H1 (cell line): ENCODE results near the gene HS3ST6. TPM values are rescaled to one million over a fixed set of nuclear protein-coding genes. Genes with fewer than 3 reads are reported as not detected.

Source experiments
- CTCF ChIA-PET: fragments of 300-600 bp; sonication (Branson Sonifier 250); formaldehyde crosslinking; loops from one replicate; lab custom pipeline; 2021; ENCODE audit not compliant: partially characterized antibody; lab: Charles Lee
- POLR2A ChIA-PET: fragments of 300-600 bp; sonication (Branson Sonifier 250); formaldehyde crosslinking; loops from one replicate; lab custom pipeline; 2021; ENCODE audit warnings: inconsistent platforms; ENCODE audit not compliant: partially characterized antibody; lab: Charles Lee
- DNase-seq, 2 experiments: peaks; one replicate each; pipeline versions ENCODE4 v3.0.0 to v3.0.0-alpha.2; 2010 to 2022; ENCODE audit warnings: low spot score in 2 of 2, low read depth in 1 of 2, mixed read lengths in 1 of 2
- FAIRE-seq: peaks from 2 replicates; lab custom pipeline; 2011; peaks lifted over from hg19 to GRCh38; lab: Jason Lieb, UNC
- H2AFZ ChIP-seq: 2 replicates; pipeline ENCODE4 v1.8.1; 2012; ENCODE audit warnings: low read length, inconsistent platforms
- H2AK5ac ChIP-seq: 2 replicates; pipeline ENCODE4 v1.6.1; 2013; ENCODE audit warnings: low read depth, low read length
- H2BK120ac ChIP-seq: replicated peaks from 2 replicates; pipeline ENCODE3; 2013; ENCODE audit warnings: low read depth, low read length, inconsistent platforms
- H2BK12ac ChIP-seq: 2 replicates; pipeline ENCODE4 v1.6.1; 2013; ENCODE audit warnings: low read depth, low read length
- H2BK15ac ChIP-seq: 2 replicates; pipeline ENCODE4 v1.6.1; 2013; ENCODE audit warnings: low read length
- H2BK20ac ChIP-seq: 2 replicates; pipeline ENCODE4 v1.6.1; 2013; ENCODE audit warnings: low read length
- H2BK5ac ChIP-seq: 2 replicates; pipeline ENCODE4 v1.6.1; 2013; ENCODE audit warnings: low read depth, low read length
- H3K14ac ChIP-seq: 2 replicates; pipeline ENCODE4 v1.6.1; 2013; ENCODE audit warnings: inconsistent platforms; ENCODE audit not compliant: insufficient read length
- H3K18ac ChIP-seq: 2 replicates; pipeline ENCODE4 v1.6.1; 2013; ENCODE audit warnings: low read length; ENCODE audit errors: extremely low read depth
- H3K23ac ChIP-seq: 2 replicates; pipeline ENCODE4 v1.6.1; 2013; ENCODE audit warnings: inconsistent platforms; ENCODE audit not compliant: insufficient read length
- H3K23me2 ChIP-seq: 2 replicates; pipeline ENCODE4 v1.6.1; 2013; ENCODE audit warnings: low read depth, low read length
- H3K27ac ChIP-seq: 2 replicates; pipeline ENCODE4 v1.6.1; 2011; ENCODE audit warnings: low read depth, low read length, inconsistent platforms
- H3K27me3 ChIP-seq, 4 experiments: replicated peaks in 1 of 4; 1 replicate in 1 of 4; 2 replicates in 3 of 4; pipeline versions ENCODE4 v1.6.1 to v1.8.1; 2011 to 2013; ENCODE audit warnings: low read length in 3 of 4, mild to moderate bottlenecking in 3 of 4, inconsistent platforms in 2 of 4, mixed read lengths in 2 of 4, moderate library complexity in 1 of 4; ENCODE audit not compliant: control insufficient read depth in 3 of 4, insufficient read depth in 3 of 4; ENCODE audit errors: extremely low read depth in 1 of 4
- H3K36me3 ChIP-seq, 4 experiments: 2 replicates each; pipeline versions ENCODE4 v1.6.1 to v1.8.1; 2011 to 2013; ENCODE audit warnings: mild to moderate bottlenecking in 4 of 4, low read length in 3 of 4, moderate library complexity in 2 of 4, control low read depth in 1 of 4, inconsistent platforms in 1 of 4; ENCODE audit not compliant: insufficient read depth in 4 of 4, control insufficient read depth in 2 of 4
- H3K4ac ChIP-seq: replicated peaks from 2 replicates; pipeline ENCODE3; 2013; ENCODE audit warnings: low read length, low read depth, mixed read lengths, inconsistent platforms; ENCODE audit not compliant: insufficient read length
- H3K4me1 ChIP-seq, 4 experiments: replicated peaks in 1 of 4; 1 replicate in 1 of 4; 2 replicates in 3 of 4; pipeline versions ENCODE4 v1.6.1 to v1.8.1; 2011 to 2013; ENCODE audit warnings: low read length in 3 of 4, inconsistent platforms in 2 of 4, mixed read lengths in 1 of 4; ENCODE audit not compliant: insufficient read depth in 4 of 4, control insufficient read depth in 3 of 4
- H3K4me2 ChIP-seq, 2 experiments: 2 replicates each; pipeline versions ENCODE4 v1.6.1 to v1.8.1; 2011 to 2013; ENCODE audit warnings: low read depth in 2 of 2, low read length in 2 of 2, control low read depth in 1 of 2, inconsistent platforms in 1 of 2, mild to moderate bottlenecking in 1 of 2; ENCODE audit not compliant: insufficient read depth in 1 of 2
- H3K4me3 ChIP-seq, 4 experiments: fragments of 200-600, 300-600 bp in 1 of 4; sonication (generic), shearing (Covaris generic), sonication (Bioruptor Twin) in 1 of 4; 2 replicates each; pipeline versions ENCODE4 v1.5.1 to v1.8.1; 2011 to 2016; ENCODE audit warnings: low read length in 4 of 4, low read depth in 3 of 4, control low read depth in 2 of 4, inconsistent platforms in 2 of 4, mild to moderate bottlenecking in 2 of 4, mixed read lengths in 1 of 4, moderate library complexity in 1 of 4; ENCODE audit not compliant: insufficient read depth in 2 of 4; ENCODE audit errors: extremely low read depth in 1 of 4
- H3K56ac ChIP-seq: replicated peaks from 2 replicates; pipeline ENCODE3; 2013; ENCODE audit warnings: low read depth, mild to moderate bottlenecking, mixed read lengths, low read length, inconsistent platforms; ENCODE audit not compliant: insufficient read length
- H3K79me1 ChIP-seq: 2 replicates; pipeline ENCODE4 v1.6.1; 2013; ENCODE audit warnings: low read depth, low read length, control low read depth
- H3K79me2 ChIP-seq, 2 experiments: 2 replicates each; pipeline versions ENCODE4 v1.6.1 to v1.8.1; 2012 to 2013; ENCODE audit warnings: low read length in 2 of 2, mild to moderate bottlenecking in 2 of 2, inconsistent platforms in 1 of 2; ENCODE audit not compliant: insufficient read depth in 2 of 2, control insufficient read depth in 1 of 2
- H3K9ac ChIP-seq, 4 experiments: replicated peaks in 1 of 4; 1 replicate in 1 of 4; 2 replicates in 3 of 4; pipeline versions ENCODE4 v1.6.1 to v1.8.1; 2011 to 2013; ENCODE audit warnings: low read depth in 3 of 4, low read length in 3 of 4, control low read depth in 2 of 4, mild to moderate bottlenecking in 2 of 4, moderate library complexity in 2 of 4, inconsistent platforms in 1 of 4; ENCODE audit errors: extremely low read depth in 1 of 4
- H3K9me3 ChIP-seq, 2 experiments: 2 replicates each; pipeline versions ENCODE4 v1.6.1 to v1.8.1; 2012 to 2013; ENCODE audit warnings: mild to moderate bottlenecking in 2 of 2, moderate library complexity in 2 of 2, control low read depth in 1 of 2, inconsistent platforms in 1 of 2, low read depth in 1 of 2, low read length in 1 of 2, mixed read lengths in 1 of 2; ENCODE audit not compliant: insufficient read depth in 2 of 2
- H4K20me1 ChIP-seq, 2 experiments: replicated peaks in 1 of 2; 2 replicates each; pipeline versions ENCODE3 to v1.8.1; 2011 to 2013; ENCODE audit warnings: inconsistent platforms in 2 of 2, low read length in 2 of 2, mild to moderate bottlenecking in 1 of 2; ENCODE audit not compliant: insufficient read depth in 2 of 2, control insufficient read depth in 1 of 2
- H4K5ac ChIP-seq: 2 replicates; pipeline ENCODE4 v1.6.1; 2013; ENCODE audit warnings: low read length, low read depth, mixed read lengths, inconsistent platforms; ENCODE audit not compliant: insufficient read length
- H4K8ac ChIP-seq: 2 replicates; pipeline ENCODE4 v1.8.0; 2013; ENCODE audit warnings: mild to moderate bottlenecking, moderate library complexity, low read length, inconsistent platforms; ENCODE audit not compliant: insufficient read depth; ENCODE audit errors: extremely low read depth
- H4K91ac ChIP-seq: replicated peaks from 2 replicates; pipeline ENCODE3; 2013; ENCODE audit warnings: low read length, mixed read lengths, inconsistent platforms; ENCODE audit not compliant: insufficient read length
- BACH1 ChIP-seq: IDR thresholded peaks from 2 replicates; pipeline ENCODE4 v1.6.1; 2012; ENCODE audit warnings: low read length, improper control_type of control experiment
- CBX8 ChIP-seq: fragments of 300-800, 300-1000 bp; sonication (generic); IDR thresholded peaks from 2 replicates; pipeline ENCODE4 v1.7.1; 2016; ENCODE audit warnings: low read depth, low read length, borderline replicate concordance
- CEBPB ChIP-seq: IDR thresholded peaks from 2 replicates; pipeline ENCODE4 v1.6.1; 2012; ENCODE audit warnings: low read depth, low read length
- CHD2 ChIP-seq: IDR thresholded peaks from 2 replicates; pipeline ENCODE4 v1.6.1; 2012; ENCODE audit warnings: low read length, improper control_type of control experiment
- CREB1 ChIP-seq: IDR thresholded peaks from 2 replicates; pipeline ENCODE4 v1.6.1; 2012; ENCODE audit warnings: inconsistent platforms
- EGR1 ChIP-seq: IDR thresholded peaks from 2 replicates; pipeline ENCODE4 v1.6.1; 2011; ENCODE audit warnings: low read depth, low read length, borderline replicate concordance
- EZH2 ChIP-seq: fragments of 200-600 bp; sonication (generic); IDR thresholded peaks from 2 replicates; pipeline ENCODE4 v1.7.1; 2012; ENCODE audit warnings: low read depth, mild to moderate bottlenecking, moderate library complexity, low read length, inconsistent platforms; ENCODE audit not compliant: severe bottlenecking
- GABPA ChIP-seq: IDR thresholded peaks from 2 replicates; pipeline ENCODE4 v1.6.1; 2011; ENCODE audit warnings: mild to moderate bottlenecking, low read length, moderate library complexity, borderline replicate concordance; ENCODE audit not compliant: insufficient read depth
- HDAC6 ChIP-seq: IDR thresholded peaks from one replicate; pipeline ENCODE4 v1.7.1; 2012; ENCODE audit warnings: low read depth, mild to moderate bottlenecking, inconsistent platforms, low read length, moderate library complexity
- KDM1A ChIP-seq: fragments of 200-600, 300-600 bp; sonication (generic); IDR thresholded peaks from 2 replicates; pipeline ENCODE4 v1.7.1; 2016; ENCODE audit warnings: mild to moderate bottlenecking, low read length, borderline replicate concordance
- POLR2A ChIP-seq, 2 experiments: IDR thresholded peaks; 1 replicate in 1 of 2; 2 replicates in 1 of 2; pipeline ENCODE4 v1.6.1; 2011; ENCODE audit warnings: low read depth in 2 of 2, low read length in 2 of 2, mild to moderate bottlenecking in 2 of 2; ENCODE audit errors: control extremely low read depth in 1 of 2
- RAD21 ChIP-seq, 2 experiments: IDR thresholded peaks in 1 of 2; conservative IDR thresholded peaks in 1 of 2; 2 replicates each; pipeline ENCODE4 v1.6.1; 2011; ENCODE audit warnings: low read depth in 2 of 2, low read length in 2 of 2, improper control_type of control experiment in 1 of 2, inconsistent platforms in 1 of 2, mild to moderate bottlenecking in 1 of 2, moderate library complexity in 1 of 2
- SAP30 ChIP-seq: fragments of 300-600 bp; sonication (generic); IDR thresholded peaks from 2 replicates; pipeline ENCODE4 v1.7.1; 2012; ENCODE audit warnings: low read length, moderate library complexity, mild to moderate bottlenecking, inconsistent platforms; ENCODE audit not compliant: insufficient read depth, insufficient replicate concordance
- SIX5 ChIP-seq: IDR thresholded peaks from 2 replicates; pipeline ENCODE4 v1.6.1; 2011; ENCODE audit warnings: mild to moderate bottlenecking, low read depth, low read length
- SP2 ChIP-seq: IDR thresholded peaks from 2 replicates; pipeline ENCODE4 v1.6.1; 2012; ENCODE audit warnings: mild to moderate bottlenecking, low read length, inconsistent platforms
- SP4 ChIP-seq: IDR thresholded peaks from 2 replicates; pipeline ENCODE4 v1.6.1; 2012; ENCODE audit warnings: low read length, inconsistent platforms
- WGBS, 2 experiments: shearing (Covaris generic) in 1 of 2; methylation state at CpG; one replicate each; pipeline versions ENCODE4 v1.1.6 to v1.1.7; 2013 to 2015; ENCODE audit warnings: low lambda C conversion rate in 2 of 2, mixed read lengths in 2 of 2, inconsistent platforms in 1 of 2, low coverage in 1 of 2, missing lambda C conversion rate in 1 of 2; ENCODE audit not compliant: insufficient replicate concordance in 2 of 2, insufficient coverage in 1 of 2, insufficient read length in 1 of 2; ENCODE audit errors: extremely low coverage in 1 of 2, missing lambda C conversion rate in 1 of 2; 5-methylcytosine and 5-hydroxymethylcytosine counted together
- polyA plus RNA-seq, 7 experiments: library from polyadenylated mRNA; depleted of rRNA in 3 of 7; stranded (reverse) in 5 of 7; unstranded in 2 of 7; fragments of >200 nt in 5 of 7; fragments of 200-250 nt in 2 of 7; gene quantifications; 1 replicate in 5 of 7; 2 replicates in 1 of 7; 4 replicates in 1 of 7; pipeline versions ENCODE4 v1.2.1 to v1.2.3, GENCODE V29; 2011 to 2013; ENCODE audit warnings: missing spikeins in 2 of 7, mixed read lengths in 2 of 7
- total RNA-seq: library from RNA; stranded (reverse); fragmentation: NEBNext Ultra II Directional; extraction: Animal tissue kit (Norgen Biotek cat#: 25700); gene quantifications from 2 replicates; pipeline ENCODE4 v1.2.1, GENCODE V29; 2021

HS3ST6 gene
- total and polyA plus RNA-seq, 2 of the 8 experiments (the other 6 are each of a cell fraction or from before 2014, with no cell fraction given), result 0.36 to 0.39 TPM

DNA sequence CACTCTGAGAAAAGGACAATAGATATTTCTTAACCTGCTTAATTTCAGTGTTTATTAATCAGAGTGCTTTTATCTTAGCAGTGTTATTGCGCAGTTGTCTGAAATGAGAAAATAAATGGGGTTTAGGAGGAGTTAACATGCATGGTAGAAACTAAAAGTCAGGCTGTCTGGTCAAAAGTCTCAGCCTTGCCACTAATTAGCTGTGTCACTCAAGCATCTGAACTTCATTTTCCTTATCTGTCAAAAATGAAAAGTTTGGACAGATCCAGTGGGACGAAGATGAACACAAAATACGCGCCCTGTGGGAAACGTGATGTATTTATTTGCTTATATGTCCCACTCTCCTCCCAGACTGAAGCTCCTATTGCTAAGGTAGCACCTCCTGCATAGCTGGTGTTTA, 40.0 kb downstream of the HS3ST6 start:
- no peak for FAIRE-seq
- peaks cover 0 to 6% (median 0%) of the 10 kb centered on the region in 4 experiments; a peak in 5 of 7 replicates for H3K27me3 ChIP-seq
- TF ChIP-seq GABPA, result no peak
- no peak for TF ChIP-seq KDM1A
- TF ChIP-seq BACH1, result no peak
- TF ChIP-seq CREB1, result no peak
- TF ChIP-seq CEBPB, result no peak
- no peak for TF ChIP-seq EGR1
- no peak for TF ChIP-seq SIX5
- no peak for TF ChIP-seq EZH2
- no peak for TF ChIP-seq SAP30
- TF ChIP-seq CBX8, result no peak
- no peak for TF ChIP-seq SP2
- no peak for TF ChIP-seq SP4
- no peak for TF ChIP-seq RAD21 (IDR thresholded peaks at IDR 0.05 in 1 of 2, conservative IDR thresholded peaks at IDR 0.05 in 1 of 2; ENCODE audit: low read depth in 2 of 2, low read length in 2 of 2)
- no peak for TF ChIP-seq CHD2
- TF ChIP-seq HDAC6, result no peak
- TF ChIP-seq POLR2A (IDR thresholded peaks at IDR 0.05; ENCODE audit: control extremely low read depth in 1 of 2, low read depth in 2 of 2, low read length in 2 of 2), result no peak

More for the DNA sequence above, 40.0 kb downstream of the HS3ST6 start:
- Histone ChIP-seq H2AFZ (no peak overlapping the region), H3K79me1 (no peaks in the 10 kb centered on the region), H3K4me3 (no peak overlapping the region), H4K8ac (no peak overlapping the region), H3K79me2 (no peaks in the 10 kb centered on the region), H3K27ac (no peak overlapping the region), H3K23me2 (no peaks in the 10 kb centered on the region), H3K56ac (no peak overlapping the region), H3K23ac (no peak overlapping the region), H4K91ac (no peak overlapping the region), H2BK15ac (no peak overlapping the region), H3K9me3 (no peaks in the 10 kb centered on the region), H3K4me2 (no peak overlapping the region), H2BK20ac (no peak overlapping the region), H2BK120ac (no peak overlapping the region), H3K36me3 (no peaks in the 10 kb centered on the region), H3K18ac (no peak overlapping the region), H3K9ac (no peak overlapping the region), H4K20me1 (no peaks in the 10 kb centered on the region), H4K5ac (no peak overlapping the region), H2BK12ac (no peak overlapping the region), H2BK5ac (no peak overlapping the region), H2AK5ac (no peak overlapping the region), H3K4ac (no peak overlapping the region), H3K4me1 (peaks cover 0 to 2% (median 0%) of the 10 kb centered on the region in 4 experiments; a peak in 1 of 7 replicates), H3K14ac (no peak overlapping the region)
- ChIA-PET POLR2A (interaction anchor here (0.6 to 3.1 kb wide), 2 partner anchors 83 to 86 kb away, joined by 3 to 8 read pairs; partner anchors contain the start of gene RPS2), CTCF (interaction anchor here (0.7 to 3.6 kb wide), 7 partner anchors 15 to 428 kb away, joined by 3 to 13 read pairs (median 3); no protein-coding TSS in a partner anchor)
- WGBS, 2 experiments, result 87% methylated on average over 5 of the region's 5 CpGs; no CpG with 5 or more reads in 1 of the 2 experiments
- DNase-seq, result no peak
